HepG2 (cell line): ENCODE measurements around the gene FAM222B. TPM values are rescaled to one million over a fixed set of nuclear protein-coding genes. Genes with fewer than 3 reads are reported as not detected.

Source experiments
- BHLHE40 ChIP-seq: IDR thresholded peaks from 2 replicates; pipeline ENCODE4 v1.6.1; 2011; ENCODE audit warnings: low read length, improper control_type of control experiment
- CBX5 ChIP-seq: sonication (generic); formaldehyde crosslinking; IDR thresholded peaks from 2 replicates; pipeline ENCODE4 v1.4.0; 2020; ENCODE audit warnings: missing genetic modification reagents, borderline replicate concordance
- CREM ChIP-seq, 2 experiments: sonication (generic) in 1 of 2; formaldehyde crosslinking in 1 of 2; IDR thresholded peaks; 2 replicates each; pipeline versions ENCODE4 v1.4.0 to v1.6.1; 2016 to 2020; ENCODE audit warnings: antibody characterized with exemption in 1 of 2, mild to moderate bottlenecking in 1 of 2, missing genetic modification reagents in 1 of 2
- JUNB ChIP-seq: sonication (generic); formaldehyde crosslinking; IDR thresholded peaks from 2 replicates; pipeline ENCODE4 v1.8.0; 2022; ENCODE audit warnings: missing genetic modification reagents, mild to moderate bottlenecking, borderline replicate concordance
- KDM2A ChIP-seq: sonication (generic); formaldehyde crosslinking; IDR thresholded peaks from 2 replicates; pipeline ENCODE4 v1.4.0; 2020; ENCODE audit warnings: low read depth, missing genetic modification reagents, borderline replicate concordance
- KDM3A ChIP-seq: IDR thresholded peaks from 2 replicates; pipeline ENCODE4 v1.6.1; 2018; ENCODE audit warnings: low read depth, missing compliant biosample characterization
- NFAT5 ChIP-seq: sonication (generic); formaldehyde crosslinking; IDR thresholded peaks from 2 replicates; pipeline ENCODE4 v1.4.0; 2020; ENCODE audit warnings: missing genetic modification reagents
- PCBP2 ChIP-seq: fragments of 200-400 bp; formaldehyde crosslinking; optimal IDR thresholded peaks from 2 replicates; pipeline ENCODE3; 2018; ENCODE audit warnings: low read length, low read depth; ENCODE audit not compliant: poor library complexity, severe bottlenecking
- RFXANK ChIP-seq: IDR thresholded peaks from 2 replicates; pipeline ENCODE4 v1.6.1; 2016
- SUZ12 ChIP-seq: fragments of 150-350 bp; IDR thresholded peaks from 2 replicates; pipeline ENCODE4 v1.6.1; 2014; ENCODE audit warnings: low read depth, low read length
- ZFP62 ChIP-seq: sonication (generic); formaldehyde crosslinking; IDR thresholded peaks from 2 replicates; pipeline ENCODE4 v1.4.0; 2020; ENCODE audit warnings: missing genetic modification reagents
- ZKSCAN1 ChIP-seq: fragments of 150-350 bp; IDR thresholded peaks from 2 replicates; pipeline ENCODE4 v1.6.1; 2014; ENCODE audit warnings: low read length
- ZNF24 ChIP-seq: fragments of 450-650 bp; IDR thresholded peaks from 2 replicates; pipeline ENCODE4 v1.6.1; 2017; ENCODE audit warnings: antibody characterized with exemption, mild to moderate bottlenecking
- ZNF263 ChIP-seq: sonication (generic); formaldehyde crosslinking; IDR thresholded peaks from 2 replicates; pipeline ENCODE4 v1.4.0; 2020; ENCODE audit warnings: missing genetic modification reagents
- ZNF296 ChIP-seq: sonication (generic); formaldehyde crosslinking; conservative IDR thresholded peaks from 2 replicates; pipeline ENCODE4 v1.5.0; 2020; ENCODE audit warnings: mild to moderate bottlenecking, missing genetic modification reagents
- ZNF563 ChIP-seq: sonication (generic); formaldehyde crosslinking; IDR thresholded peaks from 2 replicates; pipeline ENCODE4 v1.8.0; 2022; ENCODE audit warnings: mild to moderate bottlenecking, moderate library complexity, missing genetic modification reagents
- ZNF737 ChIP-seq: sonication (generic); formaldehyde crosslinking; IDR thresholded peaks from 2 replicates; pipeline ENCODE4 v1.5.0; 2020; ENCODE audit warnings: missing genetic modification reagents, mild to moderate bottlenecking, borderline replicate concordance
- ZNF75D ChIP-seq: sonication (generic); formaldehyde crosslinking; IDR thresholded peaks from 2 replicates; pipeline ENCODE4 v1.8.1; 2023; ENCODE audit warnings: missing genetic modification reagents, mild to moderate bottlenecking, borderline replicate concordance
- ZNF879 ChIP-seq: sonication (generic); formaldehyde crosslinking; IDR thresholded peaks from 2 replicates; pipeline ENCODE4 v1.8.1; 2023; ENCODE audit warnings: missing genetic modification reagents
- polyA plus RNA-seq, 8 experiments: library from polyadenylated mRNA; depleted of rRNA in 3 of 8; stranded (reverse) in 7 of 8; unstranded in 1 of 8; fragments of >200 nt; fragmentation: Illumina TruSeq in 4 of 8; extraction: Trizol in 4 of 8; gene quantifications; 2 replicates each; pipeline versions ENCODE4 v1.2.1 to v1.2.3, GENCODE V29; 2011 to 2016; ENCODE audit warnings: low read depth in 4 of 8, missing spikeins in 1 of 8, mixed read lengths in 1 of 8; ENCODE audit not compliant: insufficient read depth in 1 of 8
- total RNA-seq, 5 experiments: library from RNA; depleted of rRNA; stranded (reverse); fragments of >200 nt; fragmentation: Illumina TruSeq; extraction: Trizol; gene quantifications; 2 replicates each; pipeline ENCODE4 v1.2.3, GENCODE V29; 2016; ENCODE audit warnings: low read depth in 1 of 5
- TF ChIP-seq, protein P1 (sequence below): sonication (generic); formaldehyde crosslinking; IDR thresholded peaks from 2 replicates; pipeline ENCODE4 v1.9.0; 2021; ENCODE audit warnings: missing genetic modification reagents, borderline replicate concordance
- TF ChIP-seq, protein P2 (sequence below): fragments of 450-650 bp; IDR thresholded peaks from 2 replicates; pipeline ENCODE4 v1.6.1; 2016

Gene FAM222B
- total and polyA plus RNA-seq, 2 of the 13 experiments (the other 11 are each of a cell fraction or from before 2014, with no cell fraction given): 3.5 to 7.3 TPM

- TF ChIP-seq, protein P1, sequence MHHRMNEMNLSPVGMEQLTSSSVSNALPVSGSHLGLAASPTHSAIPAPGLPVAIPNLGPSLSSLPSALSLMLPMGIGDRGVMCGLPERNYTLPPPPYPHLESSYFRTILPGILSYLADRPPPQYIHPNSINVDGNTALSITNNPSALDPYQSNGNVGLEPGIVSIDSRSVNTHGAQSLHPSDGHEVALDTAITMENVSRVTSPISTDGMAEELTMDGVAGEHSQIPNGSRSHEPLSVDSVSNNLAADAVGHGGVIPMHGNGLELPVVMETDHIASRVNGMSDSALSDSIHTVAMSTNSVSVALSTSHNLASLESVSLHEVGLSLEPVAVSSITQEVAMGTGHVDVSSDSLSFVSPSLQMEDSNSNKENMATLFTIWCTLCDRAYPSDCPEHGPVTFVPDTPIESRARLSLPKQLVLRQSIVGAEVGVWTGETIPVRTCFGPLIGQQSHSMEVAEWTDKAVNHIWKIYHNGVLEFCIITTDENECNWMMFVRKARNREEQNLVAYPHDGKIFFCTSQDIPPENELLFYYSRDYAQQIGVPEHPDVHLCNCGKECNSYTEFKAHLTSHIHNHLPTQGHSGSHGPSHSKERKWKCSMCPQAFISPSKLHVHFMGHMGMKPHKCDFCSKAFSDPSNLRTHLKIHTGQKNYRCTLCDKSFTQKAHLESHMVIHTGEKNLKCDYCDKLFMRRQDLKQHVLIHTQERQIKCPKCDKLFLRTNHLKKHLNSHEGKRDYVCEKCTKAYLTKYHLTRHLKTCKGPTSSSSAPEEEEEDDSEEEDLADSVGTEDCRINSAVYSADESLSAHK (CRISPR knock-in tag): no peak
- TF ChIP-seq JUNB (CRISPR knock-in tag): no peak
- TF ChIP-seq ZNF296 (CRISPR knock-in tag): no peak
- TF ChIP-seq ZFP62 (CRISPR knock-in tag): no peak
- no peak for TF ChIP-seq BHLHE40
- TF ChIP-seq ZNF263 (CRISPR knock-in tag): peak; percentile 38; the same call in 1 of the 2 replicates
- peak; percentile 68; the same call in 1 of the 2 replicates for TF ChIP-seq KDM2A
- no peak for TF ChIP-seq PCBP2
- no peak for TF ChIP-seq ZNF75D (CRISPR knock-in tag)
- TF ChIP-seq ZNF563: peak; percentile 67; the same call in 1 of the 2 replicates
- no peak for TF ChIP-seq KDM3A (CRISPR knock-in tag)
- no peak for TF ChIP-seq ZKSCAN1
- TF ChIP-seq ZNF879 (CRISPR knock-in tag): peak; percentile 61; the same call in 1 of the 2 replicates
- TF ChIP-seq CBX5: no peak
- peak; percentile 89 for TF ChIP-seq CREM (IDR thresholded peaks at IDR 0.05)
- TF ChIP-seq CREM (CRISPR knock-in tag; IDR thresholded peaks at IDR 0.05): no peak
- TF ChIP-seq ZNF24: no peak
- TF ChIP-seq, protein P2, sequence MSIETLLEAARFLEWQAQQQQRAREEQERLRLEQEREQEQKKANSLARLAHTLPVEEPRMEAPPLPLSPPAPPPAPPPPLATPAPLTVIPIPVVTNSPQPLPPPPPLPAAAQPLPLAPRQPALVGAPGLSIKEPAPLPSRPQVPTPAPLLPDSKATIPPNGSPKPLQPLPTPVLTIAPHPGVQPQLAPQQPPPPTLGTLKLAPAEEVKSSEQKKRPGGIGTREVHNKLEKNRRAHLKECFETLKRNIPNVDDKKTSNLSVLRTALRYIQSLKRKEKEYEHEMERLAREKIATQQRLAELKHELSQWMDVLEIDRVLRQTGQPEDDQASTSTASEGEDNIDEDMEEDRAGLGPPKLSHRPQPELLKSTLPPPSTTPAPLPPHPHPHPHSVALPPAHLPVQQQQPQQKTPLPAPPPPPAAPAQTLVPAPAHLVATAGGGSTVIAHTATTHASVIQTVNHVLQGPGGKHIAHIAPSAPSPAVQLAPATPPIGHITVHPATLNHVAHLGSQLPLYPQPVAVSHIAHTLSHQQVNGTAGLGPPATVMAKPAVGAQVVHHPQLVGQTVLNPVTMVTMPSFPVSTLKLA: peak; percentile 14; the same call in 1 of the 2 replicates
- TF ChIP-seq RFXANK (CRISPR knock-in tag): no peak
- peak; percentile 30; the same call in 1 of the 2 replicates for TF ChIP-seq SUZ12
- TF ChIP-seq NFAT5: peak; percentile 53; the same call in 1 of the 2 replicates
- TF ChIP-seq ZNF737: no peak
These were observed 12.1 kb upstream of the FAM222B start, which contains the start of gene ERAL1 (continued) for GRCh38 chr17:28854457-28855335.
